HG03097 (cell line): ENCODE results near the gene MLXIP.

Source experiments
- ATAC-seq: cut with Tn5 transposase; IDR thresholded peaks from one replicate; pipeline ENCODE4 v1.9.1; 2021; ENCODE audit not compliant: unreplicated experiment, low FRiP score

MLXIP gene

GRCh38 chr12:122076743-122077495 lies 1.6 kb upstream of the MLXIP start:
- no peak for ATAC-seq

GRCh38 chr12:122079033-122079531 lies 526 bp downstream of the MLXIP start:
- no peak for ATAC-seq

GRCh38 chr12:122079532-122080081 lies 1.1 kb downstream of the MLXIP start:
- ATAC-seq, result no peak

GRCh38 chr12:122080149-122081082 lies 1.9 kb downstream of the MLXIP start:
- ATAC-seq, result no peak

GRCh38 chr12:122081083-122081696 lies 2.6 kb downstream of the MLXIP start:
- no peak for ATAC-seq

- ATAC-seq, result peak; percentile 44
Measured at GRCh38 chr12:122081697-122082221, 3.2 kb downstream of the MLXIP start.

- no peak for ATAC-seq
Measured at GRCh38 chr12:122082621-122083356, 4.2 kb downstream of the MLXIP start.

GRCh38 chr12:122084857-122085405 lies 6.4 kb downstream of the MLXIP start:
- ATAC-seq, result no peak

- ATAC-seq, result no peak
Measured at GRCh38 chr12:122085591-122085990, 7.0 kb downstream of the MLXIP start.

- no peak for ATAC-seq
Measured at GRCh38 chr12:122086116-122086515, 7.6 kb downstream of the MLXIP start.

GRCh38 chr12:122086641-122087285 lies 8.2 kb downstream of the MLXIP start:
- ATAC-seq, result no peak

GRCh38 chr12:122087431-122088178 lies 9.0 kb downstream of the MLXIP start:
- ATAC-seq, result no peak

GRCh38 chr12:122088179-122088810 lies 9.7 kb downstream of the MLXIP start:
- no peak for ATAC-seq

GRCh38 chr12:122089077-122089476 lies 10.5 kb downstream of the MLXIP start:
- ATAC-seq, result no peak

- no peak for ATAC-seq
Measured at GRCh38 chr12:122090759-122091515, 12.4 kb downstream of the MLXIP start.

GRCh38 chr12:122093098-122093883 lies 14.7 kb downstream of the MLXIP start:
- no peak for ATAC-seq
